Kidney glomerular epithelial cell (primary cell): ENCODE results near the gene PEDS1.
A peak's percentile ranks its signal among the peaks of the same experiment; 100 is the strongest.
"Not testable (repeated sequence)": the region's sequence is repeated elsewhere in the genome, so short reads cannot be mapped to it uniquely, and the experiment has no call there.

Experiments used
- DNase-seq: peaks from one replicate; lab custom pipeline; 2025; lab: John Stamatoyannopoulos, UW

PEDS1 gene

GRCh38 chr20:50153500-50154377, at the start of gene PEDS1:
TSS of gene PEDS1 (minus strand) at chr20:50153723. CDS start at chr20:50153637, 86 bp downstream.
- DNase-seq: peak; percentile 81

GRCh38 chr20:50202677-50203076, 49.2 kb upstream of the PEDS1 start:
- DNase-seq: no peak

DNA sequence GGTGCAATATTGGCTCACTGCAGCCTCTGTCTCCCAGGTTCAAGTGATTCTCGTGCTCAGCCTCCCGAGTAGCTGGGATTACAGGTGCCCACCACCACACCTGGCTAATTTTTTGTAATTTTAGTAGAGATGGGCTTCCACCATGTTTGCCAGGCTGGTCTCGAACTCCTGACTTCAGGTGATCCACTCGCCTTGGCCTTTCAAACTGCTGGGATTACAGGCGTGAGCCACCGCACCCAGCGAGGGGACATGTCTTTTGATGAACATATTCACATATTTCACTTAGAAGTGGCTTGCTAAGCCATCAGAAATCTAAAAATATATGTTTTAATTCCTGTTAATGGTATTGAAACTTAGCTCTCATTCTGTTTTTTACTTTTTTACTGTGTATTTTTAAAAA, 48.2 kb upstream of the PEDS1 start:
- not testable (repeated sequence) for DNase-seq

DNA sequence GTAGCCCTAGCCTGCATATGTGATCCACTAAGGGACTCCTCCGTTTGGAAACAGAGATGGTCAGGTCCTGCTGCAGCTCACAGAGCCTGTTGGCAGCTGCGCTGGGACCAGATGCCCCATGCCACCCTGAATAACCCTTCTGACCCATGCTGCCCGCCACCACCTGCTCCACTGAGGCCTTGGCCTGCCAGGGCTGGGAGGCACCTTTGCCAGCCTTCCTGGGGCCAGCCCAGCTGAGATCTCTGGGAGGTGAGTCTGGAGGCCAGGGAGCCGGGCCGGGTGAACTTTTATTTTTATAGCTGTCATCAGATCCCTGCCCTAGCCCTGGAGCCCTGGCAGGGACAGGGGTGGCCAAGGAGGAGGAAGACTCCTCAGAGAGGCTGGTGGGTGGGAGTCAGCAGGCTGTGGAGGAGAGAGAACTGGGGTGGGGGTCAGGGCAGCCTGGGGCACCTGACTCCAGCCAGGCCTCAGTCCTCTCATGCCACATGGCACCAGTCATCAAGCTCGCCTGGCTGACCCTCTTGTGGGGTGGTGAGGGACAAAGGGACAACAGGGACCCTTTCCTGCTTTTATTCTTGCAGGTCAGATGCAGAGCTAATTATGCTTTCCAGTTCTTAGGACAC, 47.1 kb upstream of the PEDS1 start:
- DNase-seq: no peak

DNA sequence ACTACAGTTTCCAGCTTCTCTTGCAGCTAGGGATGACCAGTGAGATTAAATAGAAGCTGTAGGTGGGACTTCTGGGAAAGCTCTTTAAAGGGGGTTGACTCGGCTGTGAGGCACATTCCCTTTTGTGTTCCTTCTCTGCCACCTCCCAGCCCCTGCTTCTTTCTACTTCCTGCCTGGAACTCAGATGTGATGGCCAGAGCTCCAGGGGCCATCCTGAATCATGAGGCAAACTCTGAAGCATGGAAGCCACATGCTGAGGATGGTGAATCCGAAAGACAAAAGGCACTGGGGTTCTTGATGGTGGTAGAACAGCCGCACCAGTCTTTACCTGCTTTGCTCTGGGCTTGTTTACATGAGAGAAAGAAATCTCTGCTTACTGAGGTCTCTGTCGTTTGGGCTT, 46.2 kb upstream of the PEDS1 start:
- no peak for DNase-seq

- DNase-seq: no peak
These were observed 45.2 kb upstream of the PEDS1 start for GRCh38 chr20:50198716-50199115.

GRCh38 chr20:50198180-50198666, 44.7 kb upstream of the PEDS1 start:
- DNase-seq: no peak

DNA sequence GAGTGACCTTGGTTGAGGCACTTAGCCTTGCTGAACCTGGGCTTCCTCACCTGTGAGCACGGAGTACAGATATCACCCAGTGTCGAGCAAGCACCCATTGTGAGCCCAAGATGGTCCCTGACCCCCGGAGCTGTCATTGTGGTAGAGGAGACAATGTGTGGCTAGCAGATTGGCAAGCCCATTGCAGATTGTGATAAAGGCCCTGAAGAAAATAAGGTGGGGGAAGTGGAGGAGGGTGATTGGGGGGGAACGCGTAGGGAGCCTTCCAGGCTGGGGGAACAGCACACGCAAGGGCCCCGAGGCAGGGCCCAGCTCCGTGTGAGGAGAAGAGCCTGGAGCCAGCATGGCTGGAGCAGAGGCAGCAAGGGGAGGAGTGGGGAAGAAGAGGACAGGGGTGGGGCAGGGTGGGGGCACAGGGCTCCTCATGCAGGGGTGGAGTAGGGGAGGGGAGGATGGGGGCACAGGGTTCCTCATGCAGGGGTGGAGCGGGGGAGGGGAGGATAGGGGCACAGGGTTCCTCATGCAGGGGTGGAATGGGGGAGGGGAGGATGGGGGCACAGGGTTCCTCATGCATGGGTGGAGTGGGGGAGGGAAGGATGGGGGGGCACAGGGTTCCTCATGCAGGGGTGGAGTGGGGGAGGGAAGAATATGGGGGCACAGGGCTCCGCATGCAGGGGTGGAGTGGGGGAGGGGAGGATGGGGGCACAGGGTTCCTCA, 44.1 kb upstream of the PEDS1 start:
- DNase-seq: no peak

GRCh38 chr20:50196896-50197295, 43.4 kb upstream of the PEDS1 start:
- no peak for DNase-seq

DNA sequence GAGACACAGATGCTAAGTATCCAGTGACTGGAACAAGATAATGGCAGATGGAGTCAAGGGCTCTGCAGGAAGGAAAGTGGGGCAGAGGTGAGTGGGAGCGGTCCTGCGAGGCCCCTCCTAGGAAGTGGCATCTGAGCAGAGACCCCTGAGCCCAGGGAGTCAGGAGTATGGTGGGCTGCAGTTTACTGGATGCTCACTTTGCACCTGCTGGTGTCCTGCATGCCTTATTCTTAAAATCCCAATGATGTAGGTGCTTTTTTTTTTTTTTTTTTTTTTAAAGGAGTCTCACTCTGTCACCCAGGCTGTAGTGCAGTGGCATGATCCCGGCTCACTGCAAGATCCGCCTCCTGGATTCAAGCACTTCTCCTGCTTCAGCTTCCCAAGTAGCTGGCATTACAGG, 42.7 kb upstream of the PEDS1 start:
- no peak for DNase-seq

- no peak for DNase-seq
These were observed 42.1 kb upstream of the PEDS1 start for GRCh38 chr20:50195524-50196120.

GRCh38 chr20:50194831-50195523, 41.5 kb upstream of the PEDS1 start:
- no peak for DNase-seq

DNA sequence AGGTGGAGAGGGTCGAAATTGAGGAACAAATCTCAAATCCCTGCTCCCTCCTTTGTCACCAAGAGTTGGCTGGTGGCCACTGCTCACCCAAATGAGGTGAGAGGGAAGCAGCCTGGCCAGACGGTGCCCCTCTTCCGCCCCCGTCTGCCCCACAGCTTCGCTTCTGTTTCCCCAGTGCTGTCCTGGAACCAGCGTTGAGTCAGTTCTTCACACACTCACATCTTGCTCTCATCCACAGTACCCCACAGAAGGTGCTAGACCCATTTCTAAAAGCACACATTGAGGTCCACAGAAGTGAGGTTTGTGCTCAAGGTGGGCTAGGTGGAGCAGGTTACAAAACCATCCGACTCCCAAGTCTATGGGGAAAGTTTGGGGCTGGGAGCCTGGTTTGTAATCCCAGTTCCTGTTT, 40.9 kb upstream of the PEDS1 start:
- no peak for DNase-seq

DNA sequence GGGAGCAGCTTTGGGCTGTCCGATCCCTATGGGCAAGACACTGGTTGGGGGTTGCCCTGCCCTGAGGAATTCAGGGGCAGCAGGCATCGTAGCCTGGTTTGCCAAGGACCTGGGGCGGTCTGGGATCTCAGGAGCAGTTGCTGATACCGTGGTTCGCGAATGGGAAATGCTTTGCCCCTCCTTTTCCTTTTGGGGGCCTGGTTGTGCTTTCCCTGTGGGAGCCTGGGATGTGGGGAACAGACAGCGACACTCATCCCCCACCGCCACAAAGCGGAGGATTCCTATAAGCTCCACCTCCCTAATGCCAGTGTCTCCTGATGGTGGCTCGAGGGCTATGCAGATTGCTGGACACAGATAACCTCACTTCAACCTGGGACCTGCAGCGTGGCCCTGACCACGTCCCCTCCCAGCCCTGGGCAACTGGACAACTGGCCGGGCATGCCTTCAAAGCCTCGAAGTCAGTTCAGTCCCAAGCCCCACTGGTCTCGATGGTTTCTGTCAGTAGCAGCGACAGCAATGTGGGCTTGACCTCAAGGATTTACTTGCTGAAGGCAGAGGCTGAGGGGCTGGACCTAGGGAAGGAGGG, 40.4 kb upstream of the PEDS1 start:
- no peak for DNase-seq

DNA sequence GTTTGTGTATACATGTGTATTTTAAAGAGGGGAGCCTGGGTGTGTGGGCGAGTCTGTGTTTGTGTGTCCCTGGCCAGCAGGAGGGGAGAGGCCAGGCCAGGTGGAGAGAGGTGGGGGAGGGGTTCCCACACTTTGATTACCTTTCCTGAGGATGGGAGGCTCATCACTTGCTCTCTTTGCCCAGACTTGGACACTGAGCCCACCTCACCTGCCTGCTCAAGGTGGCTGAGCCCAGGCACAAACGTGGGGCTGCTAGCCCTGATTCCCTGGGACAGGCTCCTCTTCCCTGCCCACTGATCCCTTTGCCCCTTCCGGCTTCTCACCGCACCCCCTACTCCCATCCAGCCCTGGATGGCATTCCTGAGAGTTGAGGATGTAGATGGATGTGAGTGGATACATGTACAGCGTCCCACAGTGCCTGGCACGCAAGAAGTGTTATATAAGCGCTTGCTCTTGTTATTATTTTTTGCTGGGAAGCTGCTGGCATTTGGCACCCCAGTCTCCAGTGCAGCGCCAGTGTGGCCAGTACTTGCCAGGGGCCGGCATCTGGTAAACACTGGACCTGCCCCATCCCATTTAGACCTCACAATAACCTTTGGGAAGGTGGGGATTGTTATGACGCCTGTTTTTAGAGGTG, 39.8 kb upstream of the PEDS1 start:
- DNase-seq: no peak

DNA sequence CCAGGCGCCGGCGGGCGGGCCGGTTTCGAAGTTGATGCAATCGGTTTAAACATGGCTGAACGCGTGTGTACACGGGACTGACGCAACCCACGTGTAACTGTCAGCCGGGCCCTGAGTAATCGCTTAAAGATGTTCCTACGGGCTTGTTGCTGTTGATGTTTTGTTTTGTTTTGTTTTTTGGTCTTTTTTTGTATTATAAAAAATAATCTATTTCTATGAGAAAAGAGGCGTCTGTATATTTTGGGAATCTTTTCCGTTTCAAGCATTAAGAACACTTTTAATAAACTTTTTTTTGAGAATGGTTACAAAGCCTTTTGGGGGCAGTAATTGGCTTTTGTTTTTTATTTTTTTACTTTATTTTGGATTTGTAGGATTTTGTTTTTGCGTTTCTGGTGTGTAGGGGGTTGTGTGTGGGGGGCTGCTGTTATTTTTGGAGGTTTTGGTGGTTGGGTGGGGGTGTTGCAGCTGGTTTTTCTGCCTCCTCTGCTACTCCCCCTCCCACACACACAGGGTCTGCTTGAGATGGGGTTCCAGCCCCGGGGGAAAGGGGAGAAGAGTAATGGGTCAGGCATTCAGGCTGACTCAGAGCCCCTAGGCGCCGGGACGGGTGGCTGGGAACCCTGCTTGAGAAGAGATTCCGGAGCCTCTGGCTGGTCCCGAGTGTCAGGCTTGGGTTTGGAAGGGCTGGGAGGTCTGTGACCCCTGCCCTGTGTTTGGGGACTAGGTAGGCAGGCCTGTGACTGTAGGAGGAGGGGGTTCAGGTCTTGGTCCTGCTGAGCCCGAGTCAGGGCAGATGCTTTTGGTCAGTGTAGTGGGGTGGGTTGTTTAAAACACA, 39.1 kb upstream of the PEDS1 start:
- peak; percentile 65 for DNase-seq

- no peak for DNase-seq
These were observed 38.2 kb upstream of the PEDS1 start for GRCh38 chr20:50191544-50192363.

- DNase-seq: peak; percentile 54
These were observed 37.6 kb upstream of the PEDS1 start for GRCh38 chr20:50191065-50191543.
